C4-2B (cell line): ENCODE data around the gene ZNF860.

ENCODE experiments used
- H3K27ac ChIP-seq: fragments of 450-650 bp; 2 replicates; pipeline ENCODE4 v1.5.1; 2017
- CTCF ChIP-seq: fragments of 450-650 bp; conservative IDR thresholded peaks from 2 replicates; pipeline ENCODE4 v1.5.1; 2017; ENCODE audit warnings: mild to moderate bottlenecking
- ZFX ChIP-seq: fragments of 450-650 bp; IDR thresholded peaks from 2 replicates; pipeline ENCODE4 v1.6.1; 2017

The ZNF860 gene

GRCh38 chr3:32022947-32023346, 41.4 kb downstream of the ZNF860 start:
- TF ChIP-seq CTCF = no peak
- no peak for TF ChIP-seq ZFX
- no peak overlapping the region for H3K27ac ChIP-seq

DNA sequence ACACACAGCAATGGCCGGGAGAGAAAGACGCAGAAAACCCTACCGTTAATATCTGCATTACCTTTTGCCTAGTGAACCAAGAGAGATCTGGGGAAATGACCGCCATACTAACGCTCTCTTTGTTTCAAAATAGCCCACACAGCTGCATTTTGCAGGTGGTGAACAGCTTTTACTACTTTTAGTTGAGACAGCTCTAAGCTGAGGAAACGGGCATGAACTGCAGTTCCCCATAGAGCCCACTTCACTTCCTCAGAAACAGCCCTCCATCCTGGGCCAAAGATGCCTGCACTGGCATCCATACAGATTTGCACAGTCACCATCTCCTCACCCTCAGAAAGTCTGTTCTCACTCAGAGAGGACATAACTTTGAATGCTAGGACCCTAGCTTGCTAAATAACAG, 45.0 kb downstream of the ZNF860 start:
- TF ChIP-seq CTCF = no peak
- no peak for TF ChIP-seq ZFX
- no peak overlapping the region for H3K27ac ChIP-seq

- no peak overlapping the region for H3K27ac ChIP-seq
- no peak for TF ChIP-seq ZFX
- TF ChIP-seq CTCF = no peak
Measured at GRCh38 chr3:32037932-32038267, 56.4 kb downstream of the ZNF860 start.

DNA sequence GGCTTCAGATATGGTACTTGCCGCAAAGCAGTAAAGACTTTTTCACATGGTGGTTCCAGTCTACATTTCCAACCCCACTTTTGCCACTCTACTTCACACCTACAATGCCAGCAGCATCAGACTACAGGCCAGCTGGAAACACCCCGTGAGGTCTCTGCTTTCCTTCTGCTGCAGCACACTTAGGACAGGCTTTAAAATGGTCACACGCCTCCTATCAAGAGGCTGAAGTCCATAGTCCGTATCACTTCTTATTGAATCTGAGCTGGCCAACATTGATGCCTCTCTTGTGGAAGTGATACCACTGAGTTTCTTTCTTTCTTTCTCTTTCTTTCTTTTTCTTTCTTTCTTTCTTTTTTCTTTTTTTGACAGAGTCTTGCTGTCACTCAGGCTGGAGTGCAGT, 59.8 kb downstream of the ZNF860 start:
- TF ChIP-seq ZFX (no peak), CTCF (no peak)

More for the DNA sequence above, 59.8 kb downstream of the ZNF860 start:
- H3K27ac ChIP-seq = no peak overlapping the region
